Psoas muscle (tissue), 8 donors: ENCODE data around the gene HERC3. TPM values are rescaled to one million over a fixed set of nuclear protein-coding genes. Genes with fewer than 3 reads are reported as not detected.

Experiments
- ATAC-seq, 4 donors: fragments of 200-7000 bp; cut with Tn5 transposase; one replicate each; pipeline ENCODE4 v1.9.1; 2020; ENCODE audit warnings: moderate library complexity in 3 of 4, mild to moderate bottlenecking in 2 of 4
- DNase-seq, 2 donors: peaks; one replicate each; pipeline ENCODE4 v3.0.0-alpha.2; 2020
- H3K27ac ChIP-seq: fragments of 200-600 bp; one replicate; pipeline ENCODE4 v1.8.0; 2022
- H3K27me3 ChIP-seq, 3 donors: fragments of 200-600 bp in 1 of 3; one replicate each; pipeline versions ENCODE4 v1.6.1 to v1.8.0; 2013 to 2022; ENCODE audit warnings: low read length in 2 of 3, mild to moderate bottlenecking in 2 of 3, moderate library complexity in 1 of 3; ENCODE audit not compliant: insufficient read depth in 3 of 3
- H3K36me3 ChIP-seq, 2 donors: fragments of 200-600 bp in 1 of 2; one replicate each; pipeline versions ENCODE4 v1.6.1 to v1.8.0; 2013 to 2022; ENCODE audit warnings: low read depth in 1 of 2, mild to moderate bottlenecking in 1 of 2, moderate library complexity in 1 of 2; ENCODE audit not compliant: insufficient read depth in 1 of 2
- H3K4me1 ChIP-seq: fragments of 200-600 bp; one replicate; pipeline ENCODE4 v1.8.0; 2022
- H3K4me3 ChIP-seq: fragments of 200-600 bp; one replicate; pipeline ENCODE4 v1.8.0; 2022; ENCODE audit warnings: mild to moderate bottlenecking
- H3K9me3 ChIP-seq: fragments of 200-600 bp; one replicate; pipeline ENCODE4 v1.8.0; 2022
- CTCF ChIP-seq: fragments of 200-600 bp; IDR thresholded peaks from one replicate; pipeline ENCODE4 v1.8.0; 2022; ENCODE audit warnings: antibody characterized with exemption
- WGBS, 3 donors: extraction: QIAGEN DNeasy Blood & Tissue Kit; methylation state at CpG; one replicate each; pipeline versions ENCODE4 v1.1.6 to v1.1.7; 2013; 5-methylcytosine and 5-hydroxymethylcytosine counted together
- intact Hi-C, 2 donors: fragments of 100-400 bp; cut with DNase I; formaldehyde crosslinking; loops; one replicate each; pipeline versions ENCODE4 v1.11.0 to v1.14.2; 2022
- polyA plus RNA-seq, 3 donors: library from polyadenylated mRNA; stranded (reverse); fragments of 200-250 nt; gene quantifications; one replicate each; pipeline ENCODE4 v1.2.3, GENCODE V29; 2013
- total RNA-seq, 4 donors: library from RNA; stranded (reverse); fragmentation: NEBNext Ultra II Directional in 2 of 4; extraction: Animal tissue kit (Norgen Biotek cat#: 25700) in 2 of 4; gene quantifications; one replicate each; pipeline versions ENCODE4 v1.2.1 to v1.2.4, GENCODE V29; 2021 to 2023
- donor health status: healthy with polysubstance abuse.
- donor health status: DM: no; HTN: no; CAD: no; lungs with moderate emphysema.
- donor health status: Bipolar disorder and iron deficiency.
- donor health status: healthy.
- donor health status: DM: yes; HTN: yes; CAD: no.
- donor health status: DM: no; HTN: no; CAD: no.
- donor health status: DM: no; HTN: no; CAD: no.
- donor health status: DM: yes; HTN: yes; CAD: no.

The HERC3 gene
- total and polyA plus RNA-seq, 7 donors = 9.5 to 35.8 (median 20.4) TPM

- TF ChIP-seq CTCF = no peak
- intact Hi-C loops = no loop called here
- no peak for ATAC-seq
These were observed 164.8 kb downstream of the HERC3 start for GRCh38 chr4:88757067-88757466.

DNA sequence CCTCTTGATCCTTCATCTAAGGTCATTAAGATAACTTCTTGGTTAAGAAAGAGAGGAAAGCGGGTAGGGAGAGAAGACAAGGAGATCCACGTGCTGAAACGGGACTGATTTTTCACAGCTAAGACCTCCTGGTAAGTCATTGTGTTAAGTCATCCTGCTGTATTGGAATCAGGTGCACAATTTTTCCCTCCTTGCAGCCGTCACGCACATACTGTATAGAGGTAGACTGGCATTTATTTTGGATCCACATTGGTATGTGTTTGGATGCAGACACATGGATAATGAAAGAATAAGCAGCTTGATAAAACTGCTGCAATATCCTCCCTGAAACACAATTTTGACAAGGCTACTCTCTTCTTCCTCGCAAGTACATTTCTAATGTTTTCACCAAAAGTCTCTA lies 165.5 kb downstream of the HERC3 start:
- peak overlapping the region; percentile 55 for H3K4me3 ChIP-seq

More at GRCh38 chr4:88757067-88757466, 164.8 kb downstream of the HERC3 start:
- H3K4me3 ChIP-seq = peak overlapping the region; percentile 55
- peak overlapping the region; percentile 56 for H3K27ac ChIP-seq
- H3K36me3 ChIP-seq = peaks cover 0 to 48% of the 10 kb centered on the region in 2 donors
- no peak for DNase-seq
- peaks cover 24% of the 10 kb centered on the region for H3K4me1 ChIP-seq
- no peaks in the 10 kb centered on the region for H3K9me3 ChIP-seq
- H3K27me3 ChIP-seq = no peaks in the 10 kb centered on the region

More for the DNA sequence above, 165.5 kb downstream of the HERC3 start:
- H3K9me3 ChIP-seq = no peaks in the 10 kb centered on the region
- H3K27ac ChIP-seq = peak overlapping the region; percentile 56
- intact Hi-C loops = no loop called here
- H3K36me3 ChIP-seq = peaks cover 0 to 41% of the 10 kb centered on the region in 2 donors
- no peak for DNase-seq
- no peak for TF ChIP-seq CTCF
- H3K4me1 ChIP-seq = peaks cover 24% of the 10 kb centered on the region
- 63 to 72% (median 66%) methylated on average over 6 of the region's 6 CpGs for WGBS, 3 donors
- no peaks in the 10 kb centered on the region for H3K27me3 ChIP-seq
- ATAC-seq = peak in 1 of 4 donors; percentile 34

Other genes with a start within 250 kb of the HERC3 start
- 1 to 10 TPM in 3 of 4 donors, under 1 TPM in 1; 0.86 to 2.7 (median 1.8) TPM for gene HERC6, start 213.6 kb upstream of the HERC3 start, total RNA-seq
- under 1 TPM; 0.53 to 0.92 (median 0.75) TPM for gene HERC6, start 213.6 kb upstream of the HERC3 start, polyA plus RNA-seq
- 1 to 10 TPM in 2 of 4 donors, under 1 TPM in 2; 0.42 to 2.8 (median 1.3) TPM for gene HERC5, start 135.4 kb upstream of the HERC3 start, total RNA-seq
- under 1 TPM; 0.51 to 0.79 (median 0.69) TPM for gene HERC5, start 135.4 kb upstream of the HERC3 start, polyA plus RNA-seq
- gene PYURF, start 68.7 kb upstream of the HERC3 start, total RNA-seq = 10 to 100 TPM; 51.8 to 82.8 (median 58.3) TPM
- 100 to 1,000 TPM in 1 of 3 donors, 10 to 100 TPM in 2; 56.1 to 106 (median 99.7) TPM for gene PYURF, start 68.7 kb upstream of the HERC3 start, polyA plus RNA-seq
- gene NAP1L5, start 105.3 kb downstream of the HERC3 start, total RNA-seq = 1 to 10 TPM; 2.8 to 4.0 (median 3.8) TPM
- 1 to 10 TPM; 1.2 to 3.3 (median 1.3) TPM for gene NAP1L5, start 105.3 kb downstream of the HERC3 start, polyA plus RNA-seq